Measurements from ENCODE around the gene CARD8.

DNA sequence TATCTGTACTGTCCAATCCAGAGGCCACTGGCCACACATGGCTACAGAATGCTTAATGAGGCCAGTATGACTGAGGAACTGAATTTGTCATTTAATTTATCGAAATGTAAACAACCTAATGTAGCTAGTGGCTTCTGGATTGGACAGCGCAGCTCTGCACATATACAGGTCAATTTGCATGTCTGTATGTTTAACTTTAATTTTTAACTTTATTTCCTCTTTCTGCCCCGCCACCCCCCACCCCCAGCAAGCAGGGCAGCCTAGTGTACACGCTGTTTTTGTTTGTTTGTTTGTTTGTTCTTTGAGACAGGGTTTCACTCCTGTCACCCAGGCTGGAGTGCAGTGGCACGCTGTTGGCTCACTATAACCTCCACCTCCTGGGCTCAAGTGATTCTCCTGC lies 69.7 kb downstream of the CARD8 start:
- TF ChIP-seq POLR2AphosphoS5 (IDR thresholded peaks at IDR 0.05; ENCODE audit: low read depth) (no peak), SPI1 (IDR thresholded peaks at IDR 0.05; ENCODE audit: borderline replicate concordance, low read depth) (no peak), GABPA (IDR thresholded peaks at IDR 0.05; ENCODE audit: low read depth) (no peak)
- TF ChIP-seq, protein P1, sequence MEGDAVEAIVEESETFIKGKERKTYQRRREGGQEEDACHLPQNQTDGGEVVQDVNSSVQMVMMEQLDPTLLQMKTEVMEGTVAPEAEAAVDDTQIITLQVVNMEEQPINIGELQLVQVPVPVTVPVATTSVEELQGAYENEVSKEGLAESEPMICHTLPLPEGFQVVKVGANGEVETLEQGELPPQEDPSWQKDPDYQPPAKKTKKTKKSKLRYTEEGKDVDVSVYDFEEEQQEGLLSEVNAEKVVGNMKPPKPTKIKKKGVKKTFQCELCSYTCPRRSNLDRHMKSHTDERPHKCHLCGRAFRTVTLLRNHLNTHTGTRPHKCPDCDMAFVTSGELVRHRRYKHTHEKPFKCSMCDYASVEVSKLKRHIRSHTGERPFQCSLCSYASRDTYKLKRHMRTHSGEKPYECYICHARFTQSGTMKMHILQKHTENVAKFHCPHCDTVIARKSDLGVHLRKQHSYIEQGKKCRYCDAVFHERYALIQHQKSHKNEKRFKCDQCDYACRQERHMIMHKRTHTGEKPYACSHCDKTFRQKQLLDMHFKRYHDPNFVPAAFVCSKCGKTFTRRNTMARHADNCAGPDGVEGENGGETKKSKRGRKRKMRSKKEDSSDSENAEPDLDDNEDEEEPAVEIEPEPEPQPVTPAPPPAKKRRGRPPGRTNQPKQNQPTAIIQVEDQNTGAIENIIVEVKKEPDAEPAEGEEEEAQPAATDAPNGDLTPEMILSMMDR (IDR thresholded peaks at IDR 0.05; ENCODE audit: insufficient read depth, low read length), result no peak
- TF ChIP-seq, protein P2, sequence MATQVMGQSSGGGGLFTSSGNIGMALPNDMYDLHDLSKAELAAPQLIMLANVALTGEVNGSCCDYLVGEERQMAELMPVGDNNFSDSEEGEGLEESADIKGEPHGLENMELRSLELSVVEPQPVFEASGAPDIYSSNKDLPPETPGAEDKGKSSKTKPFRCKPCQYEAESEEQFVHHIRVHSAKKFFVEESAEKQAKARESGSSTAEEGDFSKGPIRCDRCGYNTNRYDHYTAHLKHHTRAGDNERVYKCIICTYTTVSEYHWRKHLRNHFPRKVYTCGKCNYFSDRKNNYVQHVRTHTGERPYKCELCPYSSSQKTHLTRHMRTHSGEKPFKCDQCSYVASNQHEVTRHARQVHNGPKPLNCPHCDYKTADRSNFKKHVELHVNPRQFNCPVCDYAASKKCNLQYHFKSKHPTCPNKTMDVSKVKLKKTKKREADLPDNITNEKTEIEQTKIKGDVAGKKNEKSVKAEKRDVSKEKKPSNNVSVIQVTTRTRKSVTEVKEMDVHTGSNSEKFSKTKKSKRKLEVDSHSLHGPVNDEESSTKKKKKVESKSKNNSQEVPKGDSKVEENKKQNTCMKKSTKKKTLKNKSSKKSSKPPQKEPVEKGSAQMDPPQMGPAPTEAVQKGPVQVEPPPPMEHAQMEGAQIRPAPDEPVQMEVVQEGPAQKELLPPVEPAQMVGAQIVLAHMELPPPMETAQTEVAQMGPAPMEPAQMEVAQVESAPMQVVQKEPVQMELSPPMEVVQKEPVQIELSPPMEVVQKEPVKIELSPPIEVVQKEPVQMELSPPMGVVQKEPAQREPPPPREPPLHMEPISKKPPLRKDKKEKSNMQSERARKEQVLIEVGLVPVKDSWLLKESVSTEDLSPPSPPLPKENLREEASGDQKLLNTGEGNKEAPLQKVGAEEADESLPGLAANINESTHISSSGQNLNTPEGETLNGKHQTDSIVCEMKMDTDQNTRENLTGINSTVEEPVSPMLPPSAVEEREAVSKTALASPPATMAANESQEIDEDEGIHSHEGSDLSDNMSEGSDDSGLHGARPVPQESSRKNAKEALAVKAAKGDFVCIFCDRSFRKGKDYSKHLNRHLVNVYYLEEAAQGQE (IDR thresholded peaks at IDR 0.05; ENCODE audit: insufficient replicate concordance, low read depth), result no peak

Data from HL-60 (cell line).